Upper lobe of left lung (tissue), 6 donors: Measurements from ENCODE around the gene GSN. TPM values are rescaled to one million over a fixed set of nuclear protein-coding genes. Genes with fewer than 3 reads are reported as not detected.
A peak's percentile ranks its signal among the peaks of the same experiment; 100 is the strongest.

Experiments used
- ATAC-seq, 2 donors: fragments of 200-7000 bp; cut with Tn5 transposase; one replicate each; pipeline ENCODE4 v1.9.1; 2022; ENCODE audit warnings: mild to moderate bottlenecking in 2 of 2, moderate library complexity in 2 of 2; ENCODE audit not compliant: low FRiP score in 2 of 2
- DNase-seq, 2 donors: peaks; one replicate each; pipeline ENCODE4 v3.0.0-alpha.2; 2019 to 2020
- H3K27ac ChIP-seq, 4 donors: fragments of 200-600 bp; sonication (generic); one replicate each; pipeline ENCODE4 v1.5.1; 2016 to 2019
- H3K27me3 ChIP-seq, 4 donors: fragments of 200-600 bp; sonication (generic); one replicate each; pipeline ENCODE4 v1.5.1; 2017 to 2019
- H3K36me3 ChIP-seq, 4 donors: fragments of 200-600 bp; sonication (generic); one replicate each; pipeline ENCODE4 v1.5.1; 2016 to 2019
- H3K4me1 ChIP-seq, 4 donors: fragments of 200-600 bp; sonication (generic); one replicate each; pipeline ENCODE4 v1.5.1; 2018 to 2019
- H3K4me3 ChIP-seq, 4 donors: fragments of 200-600 bp; sonication (generic); one replicate each; pipeline ENCODE4 v1.5.1; 2017 to 2019; ENCODE audit warnings: mild to moderate bottlenecking in 2 of 4, moderate library complexity in 1 of 4
- H3K9me3 ChIP-seq, 4 donors: fragments of 200-600 bp; sonication (generic); one replicate each; pipeline ENCODE4 v1.5.1; 2018 to 2019
- EP300 ChIP-seq, 4 donors: sonication (generic); formaldehyde crosslinking; IDR thresholded peaks; one replicate each; pipeline ENCODE4 v1.5.1; 2017; ENCODE audit warnings: antibody characterized with exemption in 4 of 4, control low read depth in 2 of 4
- POLR2A ChIP-seq, 4 donors: fragments of 450-650 bp; IDR thresholded peaks; one replicate each; pipeline ENCODE4 v1.5.1; 2016 to 2017; ENCODE audit warnings: antibody characterized with exemption in 4 of 4, mild to moderate bottlenecking in 2 of 4
- POLR2AphosphoS5 ChIP-seq, 2 donors: sonication (generic); formaldehyde crosslinking; IDR thresholded peaks; one replicate each; pipeline ENCODE4 v1.5.1; 2017; ENCODE audit warnings: antibody characterized with exemption in 2 of 2
- WGBS, 2 donors: methylation state at CpG; one replicate each; pipeline ENCODE4 v1.1.5; 2017 to 2018; 5-methylcytosine and 5-hydroxymethylcytosine counted together
- total RNA-seq, 6 donors: library from RNA; depleted of rRNA in 4 of 6; stranded (reverse); fragments of >200 nt in 4 of 6; gene quantifications; one replicate each; pipeline versions ENCODE4 v1.1.0 to v1.2.1, GENCODE V29; 2016 to 2021
- TF ChIP-seq, protein P1 (sequence below), 6 experiments: fragments of 450-650 bp in 4 of 6; fragments of 200-600 bp in 2 of 6; sonication (generic) in 2 of 6; IDR thresholded peaks; one replicate each; pipeline ENCODE4 v1.5.1; 2016 to 2019; ENCODE audit warnings: antibody characterized with exemption in 6 of 6
- donor health status: DM: no; HTN: no; CAD: no; lungs with moderate emphysema.
- donor health status: DM: no; HTN: yes; CAD: no; lungs with severe emphysema.

The GSN gene
- total RNA-seq, 6 donors from 2014 or later = 217 to 935 (median 648) TPM

DNA sequence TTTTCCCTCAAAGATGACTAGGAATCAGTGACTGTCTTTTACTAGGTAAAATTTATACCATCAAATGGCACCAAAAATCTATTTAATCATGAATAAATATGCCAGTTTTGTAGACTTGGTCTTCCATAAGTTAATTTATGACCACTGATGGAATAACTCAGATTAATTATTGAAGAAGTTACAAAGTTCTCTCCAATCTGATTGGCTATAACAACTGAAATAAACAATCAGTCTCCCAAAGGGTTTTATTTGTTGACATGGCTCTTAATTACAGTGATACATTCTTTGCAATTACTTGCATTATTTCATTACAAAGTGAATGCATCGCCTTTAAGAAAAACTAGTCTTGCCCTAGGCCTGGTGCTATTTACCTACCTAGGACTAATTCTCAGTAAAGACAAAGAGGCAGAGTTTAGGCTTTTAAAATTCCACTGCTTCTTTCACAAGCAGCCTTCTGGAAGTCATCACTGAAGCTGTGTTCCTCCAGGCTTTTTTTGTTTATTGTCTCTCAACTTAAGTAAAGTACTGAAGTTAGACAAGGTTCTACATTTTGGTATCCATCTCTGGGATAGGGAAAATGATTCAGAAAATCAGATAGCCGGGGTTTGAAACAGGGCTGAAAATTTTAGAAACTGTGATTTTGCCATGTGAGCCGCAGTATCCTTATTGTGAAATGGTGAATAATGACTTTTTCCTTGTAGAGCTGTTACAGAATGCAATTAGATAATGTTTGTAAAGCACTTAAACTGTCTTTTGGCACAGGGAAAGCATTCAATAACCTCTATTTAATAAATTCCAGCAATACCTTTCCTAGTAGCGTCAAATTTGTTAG, 99.6 kb downstream of the GSN start:
- DNase-seq = no peak
- TF ChIP-seq POLR2A (IDR thresholded peaks at IDR 0.05) (no peak), POLR2AphosphoS5 (IDR thresholded peaks at IDR 0.05) (no peak), EP300 (IDR thresholded peaks at IDR 0.05) (no peak)
- TF ChIP-seq, protein P1, sequence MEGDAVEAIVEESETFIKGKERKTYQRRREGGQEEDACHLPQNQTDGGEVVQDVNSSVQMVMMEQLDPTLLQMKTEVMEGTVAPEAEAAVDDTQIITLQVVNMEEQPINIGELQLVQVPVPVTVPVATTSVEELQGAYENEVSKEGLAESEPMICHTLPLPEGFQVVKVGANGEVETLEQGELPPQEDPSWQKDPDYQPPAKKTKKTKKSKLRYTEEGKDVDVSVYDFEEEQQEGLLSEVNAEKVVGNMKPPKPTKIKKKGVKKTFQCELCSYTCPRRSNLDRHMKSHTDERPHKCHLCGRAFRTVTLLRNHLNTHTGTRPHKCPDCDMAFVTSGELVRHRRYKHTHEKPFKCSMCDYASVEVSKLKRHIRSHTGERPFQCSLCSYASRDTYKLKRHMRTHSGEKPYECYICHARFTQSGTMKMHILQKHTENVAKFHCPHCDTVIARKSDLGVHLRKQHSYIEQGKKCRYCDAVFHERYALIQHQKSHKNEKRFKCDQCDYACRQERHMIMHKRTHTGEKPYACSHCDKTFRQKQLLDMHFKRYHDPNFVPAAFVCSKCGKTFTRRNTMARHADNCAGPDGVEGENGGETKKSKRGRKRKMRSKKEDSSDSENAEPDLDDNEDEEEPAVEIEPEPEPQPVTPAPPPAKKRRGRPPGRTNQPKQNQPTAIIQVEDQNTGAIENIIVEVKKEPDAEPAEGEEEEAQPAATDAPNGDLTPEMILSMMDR (IDR thresholded peaks at IDR 0.05) = no peak
- WGBS, 2 donors = 17 to 20% methylated on average over 4 of the region's 4 CpGs
- ATAC-seq = no peak
- peaks cover 0 to 16% (median 0%) of the 10 kb centered on the region in 4 donors for H3K36me3 ChIP-seq
- peaks cover 70 to 81% (median 74%) of the 10 kb centered on the region in 4 donors for H3K4me1 ChIP-seq
- peak overlapping the region; percentile 94 to 99 (median 96) for H3K27ac ChIP-seq
- H3K27me3 ChIP-seq = no peaks in the 10 kb centered on the region
- peak overlapping the region; percentile 66 to 79 (median 75) for H3K4me3 ChIP-seq
- no peaks in the 10 kb centered on the region for H3K9me3 ChIP-seq

DNA sequence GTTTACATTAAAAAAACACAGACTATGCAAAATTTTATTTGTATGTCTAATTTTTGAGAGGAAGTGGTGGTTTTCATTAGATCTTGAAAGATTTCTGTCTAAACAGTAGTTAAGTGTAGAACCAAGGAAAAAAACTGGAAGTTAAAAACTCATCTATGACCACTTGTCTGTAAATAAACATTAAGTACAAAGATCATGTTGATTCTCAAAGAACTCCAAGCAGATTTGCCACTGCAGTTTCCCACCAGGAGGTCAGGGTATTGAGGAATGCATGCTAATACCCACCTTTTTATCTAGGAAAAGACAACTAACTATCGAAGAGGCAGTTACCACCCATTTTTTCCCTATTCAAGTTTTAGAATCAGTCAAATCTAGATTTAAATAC, 100.2 kb downstream of the GSN start:
- 10 to 22% methylated on average over 1 of the region's 1 CpG for WGBS, 2 donors
- DNase-seq = no peak
- Histone ChIP-seq H3K4me1 (peaks cover 70 to 81% (median 74%) of the 10 kb centered on the region in 4 donors), H3K4me3 (peak overlapping the region; percentile 66 to 79 (median 75)), H3K9me3 (no peaks in the 10 kb centered on the region), H3K27me3 (no peaks in the 10 kb centered on the region), H3K27ac (peak overlapping the region; percentile 94 to 99 (median 96)), H3K36me3 (peaks cover 0 to 16% (median 0%) of the 10 kb centered on the region in 4 donors)
- no peak for ATAC-seq
- no peak for TF ChIP-seq POLR2AphosphoS5 (IDR thresholded peaks at IDR 0.05)
- TF ChIP-seq POLR2A (IDR thresholded peaks at IDR 0.05) = no peak
- TF ChIP-seq EP300 (IDR thresholded peaks at IDR 0.05) = no peak
- TF ChIP-seq, protein P1 (IDR thresholded peaks at IDR 0.05) = no peak

DNA sequence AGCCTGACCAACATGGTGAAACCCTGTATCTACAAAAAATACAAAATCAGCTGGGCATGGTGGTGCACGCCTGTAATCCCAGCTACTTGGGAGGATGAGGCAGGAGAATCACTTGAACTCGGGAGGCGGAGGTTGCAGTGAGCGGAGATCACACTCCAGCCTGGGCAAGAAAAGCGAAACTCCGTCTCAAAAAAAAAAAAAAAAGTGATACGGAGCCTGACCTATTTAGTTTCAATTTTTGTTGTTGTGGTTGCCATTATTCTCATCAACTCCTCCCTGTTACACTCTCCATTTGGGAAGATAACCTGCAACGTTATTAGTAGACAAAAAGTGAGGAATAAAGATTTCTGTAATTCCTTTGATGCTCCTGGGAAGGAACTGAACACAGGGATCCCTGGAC, 100.8 kb downstream of the GSN start:
- H3K36me3 ChIP-seq = peaks cover 0 to 16% (median 0%) of the 10 kb centered on the region in 4 donors
- 10 to 16% methylated on average over 8 of the region's 8 CpGs for WGBS, 2 donors
- H3K4me3 ChIP-seq = peak overlapping the region; percentile 66 to 79 (median 75)
- H3K4me1 ChIP-seq = peaks cover 70 to 81% (median 74%) of the 10 kb centered on the region in 4 donors
- no peaks in the 10 kb centered on the region for H3K9me3 ChIP-seq
- TF ChIP-seq, protein P1 (IDR thresholded peaks at IDR 0.05) = no peak
- TF ChIP-seq POLR2A (IDR thresholded peaks at IDR 0.05) (peak in 1 of 4 donors; percentile 33), EP300 (IDR thresholded peaks at IDR 0.05) (no peak), POLR2AphosphoS5 (IDR thresholded peaks at IDR 0.05) (peak; percentile 9 to 30)
- H3K27me3 ChIP-seq = no peaks in the 10 kb centered on the region
- H3K27ac ChIP-seq = peak overlapping the region; percentile 94 to 99 (median 96)
- DNase-seq (no peak), ATAC-seq (no peak)

DNA sequence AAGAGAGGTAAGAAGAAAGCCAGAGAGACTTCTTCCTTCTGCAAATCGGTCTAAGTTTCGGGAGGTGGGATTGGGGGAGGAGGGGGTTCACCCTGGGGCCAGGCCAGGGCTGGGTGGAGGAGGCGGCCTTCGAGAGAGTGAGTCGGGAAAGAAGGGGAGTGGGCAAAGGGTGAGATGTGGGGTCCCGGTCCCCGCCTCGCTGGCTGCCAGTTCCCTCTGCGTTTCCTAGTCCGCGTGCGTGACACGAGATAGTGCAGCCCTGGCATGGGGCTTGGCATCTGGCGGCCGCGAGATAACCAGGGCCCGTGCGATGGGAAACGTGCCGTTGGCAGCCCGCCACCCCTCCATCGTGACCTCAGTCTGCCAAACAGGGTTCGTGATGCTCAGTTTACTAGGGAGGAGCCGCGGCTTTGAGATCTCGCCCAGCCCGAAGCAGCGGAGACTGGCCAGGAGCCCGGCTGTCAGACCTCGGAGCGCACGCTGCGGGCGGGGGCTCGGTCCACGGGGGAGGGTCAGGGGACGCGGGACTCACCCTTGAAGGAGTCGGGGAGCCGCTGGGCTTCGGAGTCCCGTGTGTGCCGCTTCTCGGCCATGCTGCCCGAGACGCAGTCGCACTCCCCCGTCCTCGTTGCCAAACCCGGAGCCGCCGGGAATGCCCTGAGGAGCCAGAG, 101.8 kb downstream of the GSN start, which contains the start of gene STOM:
Gene STOM, minus strand, starts transcription at position 656 of the 671 bp plus-strand sequence. Its CDS starts 63 bp downstream, at position 593.
- peak within 1 kb of the TSS; percentile 94 to 99 (median 96) for H3K27ac ChIP-seq
- ATAC-seq = peak; percentile 86 to 87
- no peaks in the 10 kb centered on the region for H3K9me3 ChIP-seq
- peak; percentile 80 to 96 for DNase-seq
- H3K36me3 ChIP-seq = peaks cover 0 to 16% (median 0%) of the 10 kb centered on the region in 4 donors
- H3K4me1 ChIP-seq = peaks cover 66 to 75% (median 69%) of the 10 kb centered on the region in 4 donors
- no peaks in the 10 kb centered on the region for H3K27me3 ChIP-seq
- peak within 1 kb of the TSS; percentile 66 to 79 (median 75) for H3K4me3 ChIP-seq
- TF ChIP-seq EP300 (IDR thresholded peaks at IDR 0.05) (peak in 2 of 4 donors; percentile 86 to 87), POLR2AphosphoS5 (IDR thresholded peaks at IDR 0.05) (peak; percentile 98 to 99), POLR2A (IDR thresholded peaks at IDR 0.05) (peak; percentile 97 to 100 (median 98))
- TF ChIP-seq, protein P1 (IDR thresholded peaks at IDR 0.05) = peak in 1 of 6 experiments; percentile 3
- WGBS, 2 donors = 0% methylated on average over 19 to 42 of the region's 52 CpGs
